Neural progenitor cell (in vitro differentiated cells): ENCODE data around the gene DNAJB14. TPM values are rescaled to one million over a fixed set of nuclear protein-coding genes. Genes with fewer than 3 reads are reported as not detected.

Source experiments
- DNase-seq: peaks from one replicate; pipeline ENCODE4 v3.0.0-alpha.2; 2016; ENCODE audit warnings: low spot score
- H2AFZ ChIP-seq: fragments of 200-600 bp; sonication (generic); replicated peaks from 2 replicates; pipeline ENCODE4 v1.6.1; 2016; ENCODE audit warnings: antibody characterized with exemption
- H3F3A ChIP-seq: fragments of 200-600 bp; sonication (generic); 2 replicates; pipeline ENCODE4 v1.6.1; 2016; ENCODE audit warnings: antibody characterized with exemption, low read depth
- H3K27ac ChIP-seq: fragments of 200-600 bp; sonication (generic); 2 replicates; pipeline ENCODE4 v1.5.1; 2016; ENCODE audit warnings: mild to moderate bottlenecking
- H3K27me3 ChIP-seq: fragments of 200-600 bp; sonication (generic); 2 replicates; pipeline ENCODE4 v1.6.1; 2016; ENCODE audit warnings: mild to moderate bottlenecking, moderate library complexity
- H3K36me3 ChIP-seq: fragments of 200-600 bp; sonication (generic); 2 replicates; pipeline ENCODE4 v1.5.1; 2016
- H3K4me1 ChIP-seq: fragments of 200-600 bp; sonication (generic); 2 replicates; pipeline ENCODE4 v1.6.1; 2016; ENCODE audit warnings: mixed run types
- H3K4me2 ChIP-seq: fragments of 200-600 bp; sonication (generic); 2 replicates; pipeline ENCODE4 v1.6.1; 2016
- H3K4me3 ChIP-seq: fragments of 200-600 bp; sonication (generic); 2 replicates; pipeline ENCODE4 v1.5.1; 2016
- H3K79me2 ChIP-seq: fragments of 200-600 bp; sonication (generic); 2 replicates; pipeline ENCODE4 v1.6.1; 2016; ENCODE audit warnings: low read depth
- H3K9ac ChIP-seq: fragments of 200-600 bp; sonication (generic); 2 replicates; pipeline ENCODE4 v1.6.1; 2016
- H3K9me3 ChIP-seq: fragments of 200-600 bp; sonication (generic); 2 replicates; pipeline ENCODE4 v1.5.1; 2016; ENCODE audit warnings: low read depth
- H4K20me1 ChIP-seq: fragments of 200-600 bp; sonication (generic); 2 replicates; pipeline ENCODE4 v1.6.1; 2016; ENCODE audit warnings: low read depth
- H3K27ac Mint-ChIP-seq: 3 replicates; pipeline ENCODE4 v1.8.0; 2021; ENCODE audit warnings: mixed read lengths
- H3K27me3 Mint-ChIP-seq: 2 replicates; pipeline ENCODE4 v1.8.0; 2022; ENCODE audit warnings: low read depth, mild to moderate bottlenecking, inconsistent platforms, moderate library complexity, mixed read lengths; ENCODE audit not compliant: insufficient read depth
- H3K36me3 Mint-ChIP-seq: 3 replicates; pipeline ENCODE4 v1.8.0; 2021; ENCODE audit warnings: mixed read lengths
- H3K4me1 Mint-ChIP-seq: 3 replicates; pipeline ENCODE4 v1.8.0; 2021; ENCODE audit warnings: mixed read lengths
- H3K4me3 Mint-ChIP-seq: 3 replicates; pipeline ENCODE4 v1.8.0; 2021; ENCODE audit warnings: mild to moderate bottlenecking, moderate library complexity, mixed read lengths
- H3K9me3 Mint-ChIP-seq: 3 replicates; pipeline ENCODE4 v1.8.0; 2020; ENCODE audit warnings: mixed read lengths
- CTCF ChIP-seq: fragments of 200-600 bp; sonication (generic); IDR thresholded peaks from 2 replicates; pipeline ENCODE4 v1.5.1; 2017; ENCODE audit warnings: antibody characterized with exemption, mild to moderate bottlenecking
- EZH2 ChIP-seq: fragments of 200-600 bp; sonication (generic); IDR thresholded peaks from 2 replicates; pipeline ENCODE4 v1.6.1; 2017; ENCODE audit warnings: antibody characterized with exemption, mild to moderate bottlenecking, moderate library complexity
- EZH2phosphoT487 ChIP-seq: fragments of 200-600 bp; sonication (generic); IDR thresholded peaks from 2 replicates; pipeline ENCODE4 v1.6.1; 2017; ENCODE audit warnings: antibody characterized with exemption
- total RNA-seq: library from RNA; depleted of rRNA; stranded (reverse); fragments of >200 nt; gene quantifications from 2 replicates; pipeline ENCODE4 v1.2.3, GENCODE V29; 2015; ENCODE audit warnings: low replicate concordance

Gene DNAJB14
- total RNA-seq, 1 donor from 2014 or later: 56.5 TPM

- peaks cover 6% of the 10 kb centered on the region for H3K9me3 ChIP-seq
- no peaks in the 10 kb centered on the region for H4K20me1 ChIP-seq
- H3K4me2 ChIP-seq: no peak overlapping the region
- Mint-ChIP-seq H3K27ac (no peak overlapping the region), H3K36me3 (peaks cover 34% of the 10 kb centered on the region), H3K9me3 (peaks cover 22% of the 10 kb centered on the region), H3K4me3 (no peak overlapping the region), H3K4me1 (no peaks in the 10 kb centered on the region), H3K27me3 (peaks cover 3% of the 10 kb centered on the region)
- H3K4me1 ChIP-seq: no peaks in the 10 kb centered on the region
- no peak overlapping the region for H3K9ac ChIP-seq
- no peak for TF ChIP-seq CTCF
- TF ChIP-seq EZH2phosphoT487: no peak
- no peak for TF ChIP-seq EZH2
- H3K79me2 ChIP-seq: peaks cover 98% of the 10 kb centered on the region
- H3K36me3 ChIP-seq: peaks cover 8% of the 10 kb centered on the region
- no peak for DNase-seq
- H3F3A ChIP-seq: no peaks in the 10 kb centered on the region
- no peak overlapping the region for H3K27ac ChIP-seq
- no peaks in the 10 kb centered on the region for H3K27me3 ChIP-seq
- no peak overlapping the region for H2AFZ ChIP-seq
- no peak overlapping the region for H3K4me3 ChIP-seq
Observed at GRCh38 chr4:99938243-99938753, 8.1 kb downstream of the DNAJB14 start.

GRCh38 chr4:99934891-99935290, 11.5 kb downstream of the DNAJB14 start:
- Histone ChIP-seq H3K4me2 (no peak overlapping the region), H3K79me2 (peaks cover 97% of the 10 kb centered on the region), H3K27me3 (no peaks in the 10 kb centered on the region), H3F3A (no peaks in the 10 kb centered on the region), H3K27ac (no peak overlapping the region), H3K9ac (no peak overlapping the region), H3K4me3 (no peak overlapping the region), H4K20me1 (peaks cover 3% of the 10 kb centered on the region), H3K9me3 (peaks cover 6% of the 10 kb centered on the region), H3K4me1 (no peaks in the 10 kb centered on the region), H2AFZ (no peak overlapping the region), H3K36me3 (peaks cover 9% of the 10 kb centered on the region)
- no peak for DNase-seq
- H3K27ac Mint-ChIP-seq: no peak overlapping the region
- no peaks in the 10 kb centered on the region for H3K4me1 Mint-ChIP-seq
- peaks cover 3% of the 10 kb centered on the region for H3K27me3 Mint-ChIP-seq
- peaks cover 45% of the 10 kb centered on the region for H3K36me3 Mint-ChIP-seq
- H3K4me3 Mint-ChIP-seq: no peak overlapping the region
- no peak for TF ChIP-seq EZH2
- TF ChIP-seq CTCF: no peak
- no peak for TF ChIP-seq EZH2phosphoT487
- H3K9me3 Mint-ChIP-seq: peaks cover 29% of the 10 kb centered on the region

- DNase-seq: no peak
- Histone ChIP-seq H3F3A (no peaks in the 10 kb centered on the region), H3K27ac (no peak overlapping the region), H3K27me3 (no peaks in the 10 kb centered on the region), H2AFZ (no peak overlapping the region), H3K79me2 (peaks cover 46% of the 10 kb centered on the region), H3K4me3 (no peak overlapping the region), H3K9me3 (no peaks in the 10 kb centered on the region), H3K4me2 (no peak overlapping the region), H4K20me1 (peaks cover 3% of the 10 kb centered on the region), H3K9ac (no peak overlapping the region), H3K4me1 (no peaks in the 10 kb centered on the region), H3K36me3 (peaks cover 9% of the 10 kb centered on the region)
- Mint-ChIP-seq H3K27ac (no peak overlapping the region), H3K36me3 (peaks cover 15% of the 10 kb centered on the region), H3K27me3 (no peaks in the 10 kb centered on the region), H3K4me3 (no peak overlapping the region), H3K9me3 (peaks cover 4% of the 10 kb centered on the region), H3K4me1 (no peaks in the 10 kb centered on the region)
- TF ChIP-seq EZH2phosphoT487 (no peak), CTCF (no peak), EZH2 (no peak)
Observed at GRCh38 chr4:99927566-99927965, 18.9 kb downstream of the DNAJB14 start.
